ENCODE data around the gene MRPL19. TPM values are rescaled to one million over a fixed set of nuclear protein-coding genes. Genes with fewer than 3 reads are reported as not detected.

MRPL19 gene
- total RNA-seq, 1 donor from 2014 or later, result 57.0 TPM

- H3K4me1 ChIP-seq, result no peaks in the 10 kb centered on the region
- H3K4me3 ChIP-seq, result no peak overlapping the region
- no peak for DNase-seq
- intact Hi-C loops (cut with micrococcal nuclease), result no loop called here
- H3K27ac ChIP-seq (replicated peaks), result no peak overlapping the region
- H3K9me3 ChIP-seq (replicated peaks), result no peaks in the 10 kb centered on the region
- no peak for TF ChIP-seq CTCF (IDR thresholded peaks at IDR 0.05; ENCODE audit: borderline replicate concordance)
- H3K36me3 ChIP-seq, result no peaks in the 10 kb centered on the region
- peaks cover 37% of the 10 kb centered on the region for H3K27me3 ChIP-seq (ENCODE audit: low read depth)
These were observed 43.8 kb upstream of the MRPL19 start for GRCh38 chr2:75602724-75603342.

DNA sequence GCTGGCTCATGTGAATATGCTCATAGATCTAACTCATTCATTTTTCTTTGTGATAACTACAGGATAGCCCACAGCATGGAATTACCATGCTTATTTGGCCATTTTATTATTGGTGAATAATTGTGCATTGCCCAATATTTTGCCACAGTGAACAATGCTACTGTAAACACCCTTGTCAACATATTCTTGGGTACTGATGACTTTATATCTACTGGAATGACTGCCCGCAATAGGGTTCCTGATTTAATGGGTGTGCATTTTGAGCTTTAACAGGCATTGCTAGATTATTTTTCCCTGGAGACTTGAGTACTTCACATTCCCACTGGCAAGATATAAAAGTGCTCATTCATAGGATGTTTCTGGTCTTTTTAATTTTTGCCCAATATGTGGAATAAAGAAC, 43.1 kb upstream of the MRPL19 start:
- intact Hi-C loops (cut with micrococcal nuclease), result no loop called here
- Histone ChIP-seq H3K4me1 (no peaks in the 10 kb centered on the region), H3K36me3 (no peaks in the 10 kb centered on the region), H3K27ac (replicated peaks) (no peak overlapping the region), H3K9me3 (replicated peaks) (no peaks in the 10 kb centered on the region), H3K27me3 (ENCODE audit: low read depth) (peaks cover 44% of the 10 kb centered on the region), H3K4me3 (no peak overlapping the region)
- no peak for TF ChIP-seq CTCF (IDR thresholded peaks at IDR 0.05; ENCODE audit: borderline replicate concordance)
- no peak for DNase-seq

GRCh38 chr2:75604484-75604883, 42.1 kb upstream of the MRPL19 start:
- intact Hi-C loops (cut with micrococcal nuclease), result no loop called here
- no peak overlapping the region for H3K4me3 ChIP-seq
- H3K4me1 ChIP-seq, result peaks cover 5% of the 10 kb centered on the region
- H3K9me3 ChIP-seq (replicated peaks), result no peaks in the 10 kb centered on the region
- no peaks in the 10 kb centered on the region for H3K36me3 ChIP-seq
- H3K27me3 ChIP-seq (ENCODE audit: low read depth), result peaks cover 54% of the 10 kb centered on the region
- DNase-seq, result no peak
- no peak overlapping the region for H3K27ac ChIP-seq (replicated peaks)
- no peak for TF ChIP-seq CTCF (IDR thresholded peaks at IDR 0.05; ENCODE audit: borderline replicate concordance)

DNA sequence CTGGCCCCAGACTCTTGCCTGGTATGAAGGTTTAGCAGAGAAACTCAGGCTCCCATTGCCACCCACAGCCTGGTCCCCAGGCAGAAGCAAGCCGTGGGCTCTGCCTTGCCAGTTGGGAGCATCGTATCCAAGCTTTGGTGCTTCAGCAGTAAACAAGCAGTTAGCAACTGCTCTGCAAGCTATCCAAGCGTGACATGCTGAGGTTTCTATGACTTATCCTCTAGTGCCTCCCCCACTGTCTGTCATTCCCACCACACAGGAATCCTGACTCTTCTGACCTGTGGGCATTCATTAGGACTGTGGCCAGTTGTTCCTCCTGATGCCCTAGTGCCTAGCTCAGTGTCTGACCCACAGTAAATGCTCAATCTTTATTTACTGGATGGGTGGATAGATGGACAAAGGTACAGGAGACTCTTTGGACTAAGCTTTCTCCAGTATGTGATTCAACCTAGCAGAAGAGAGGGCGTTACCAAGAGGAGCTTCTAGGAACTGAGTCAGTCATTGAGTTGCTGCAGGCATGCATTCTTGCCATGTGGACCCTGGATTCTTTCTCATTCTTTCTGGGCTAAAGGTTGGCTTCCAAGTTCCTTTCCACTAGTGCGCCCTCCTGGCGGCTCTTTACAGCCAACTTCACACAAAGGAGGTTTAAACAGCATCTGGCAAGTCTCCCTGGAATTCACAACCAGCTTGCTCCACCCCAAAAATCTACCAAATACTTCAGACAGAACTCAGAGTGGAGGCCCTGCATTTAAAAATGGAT, 40.6 kb upstream of the MRPL19 start:
- H3K4me1 ChIP-seq, result peaks cover 5% of the 10 kb centered on the region
- no peak for TF ChIP-seq CTCF (IDR thresholded peaks at IDR 0.05; ENCODE audit: borderline replicate concordance)
- no peak for DNase-seq
- H3K36me3 ChIP-seq, result no peaks in the 10 kb centered on the region
- no peak overlapping the region for H3K4me3 ChIP-seq
- H3K27me3 ChIP-seq (ENCODE audit: low read depth), result peaks cover 67% of the 10 kb centered on the region
- no peaks in the 10 kb centered on the region for H3K9me3 ChIP-seq (replicated peaks)
- H3K27ac ChIP-seq (replicated peaks), result no peak overlapping the region
- intact Hi-C loops (cut with micrococcal nuclease), result loop anchor here (5.0 kb wide), 1 partner anchor 139 kb away; no protein-coding TSS in a partner anchor

DNA sequence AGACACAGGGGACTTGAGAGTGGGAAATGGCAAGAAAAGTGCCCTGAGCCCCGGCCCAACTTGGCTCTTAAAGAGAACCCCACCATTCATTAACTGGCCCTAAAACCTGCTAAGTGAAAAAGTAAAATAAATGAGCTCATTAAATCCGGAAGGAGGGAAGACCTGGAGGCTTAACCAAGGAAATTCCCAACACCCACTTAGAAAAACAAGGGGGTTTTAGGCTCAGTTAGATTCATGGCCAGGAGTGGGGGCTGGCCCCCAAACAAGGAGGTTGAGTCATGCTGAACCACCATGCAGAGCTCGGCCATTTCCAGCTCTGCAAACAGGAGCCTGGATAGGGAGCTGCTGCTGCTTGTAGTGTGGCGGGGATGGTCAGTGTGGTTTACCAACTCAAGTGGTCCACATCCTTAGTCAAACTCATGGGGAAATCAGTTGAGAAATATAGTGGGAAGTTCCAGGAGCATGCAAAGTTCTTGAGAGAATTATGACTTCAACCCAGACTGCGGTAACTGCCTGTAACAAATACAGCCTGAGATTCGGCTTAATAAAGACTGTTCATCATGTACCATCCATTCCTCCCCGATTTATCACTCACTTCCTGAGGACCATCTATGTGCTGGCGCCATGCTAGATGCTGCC, 39.7 kb upstream of the MRPL19 start:
- H3K36me3 ChIP-seq, result no peaks in the 10 kb centered on the region
- no peak for DNase-seq
- no peak overlapping the region for H3K27ac ChIP-seq (replicated peaks)
- H3K27me3 ChIP-seq (ENCODE audit: low read depth), result peaks cover 67% of the 10 kb centered on the region
- H3K4me3 ChIP-seq, result no peak overlapping the region
- H3K4me1 ChIP-seq, result peaks cover 5% of the 10 kb centered on the region
- intact Hi-C loops (cut with micrococcal nuclease), result loop anchor here (5.0 kb wide), 1 partner anchor 140 kb away; no protein-coding TSS in a partner anchor
- TF ChIP-seq CTCF (IDR thresholded peaks at IDR 0.05; ENCODE audit: borderline replicate concordance), result no peak
- no peaks in the 10 kb centered on the region for H3K9me3 ChIP-seq (replicated peaks)

Data from left ventricle myocardium inferior (tissue), 1 donor.